HepG2 (cell line): ENCODE results near the gene SGPL1. TPM values are rescaled to one million over a fixed set of nuclear protein-coding genes. Genes with fewer than 3 reads are reported as not detected.

Experiments used
- ARID2 ChIP-seq: sonication (generic); formaldehyde crosslinking; IDR thresholded peaks from 2 replicates; pipeline ENCODE4 v1.8.1; 2022; ENCODE audit warnings: mild to moderate bottlenecking, missing genetic modification reagents, borderline replicate concordance
- EP300 ChIP-seq, 3 experiments: sonication (generic) in 1 of 3; formaldehyde crosslinking in 1 of 3; IDR thresholded peaks; 2 replicates each; pipeline versions ENCODE4 v1.5.1 to v1.6.1; 2011 to 2020; ENCODE audit warnings: low read depth in 2 of 3, low read length in 2 of 3, borderline replicate concordance in 1 of 3, improper control_type of control experiment in 1 of 3, mild to moderate bottlenecking in 1 of 3, missing genetic modification reagents in 1 of 3, moderate library complexity in 1 of 3
- HOXA9 ChIP-seq: sonication (generic); formaldehyde crosslinking; IDR thresholded peaks from 2 replicates; pipeline ENCODE4 v1.8.1; 2022; ENCODE audit warnings: missing genetic modification reagents, mild to moderate bottlenecking, moderate library complexity, borderline replicate concordance
- MTA3 ChIP-seq: sonication (generic); formaldehyde crosslinking; IDR thresholded peaks from 2 replicates; pipeline ENCODE4 v1.4.0; 2020; ENCODE audit warnings: missing genetic modification reagents
- POLR2AphosphoS5 ChIP-seq: IDR thresholded peaks from 2 replicates; pipeline ENCODE4 v1.6.1; 2012; ENCODE audit warnings: low read depth, low read length
- RXRB ChIP-seq: IDR thresholded peaks from 2 replicates; pipeline ENCODE4 v1.6.1; 2016; ENCODE audit warnings: borderline replicate concordance, missing genetic modification reagents, missing compliant biosample characterization
- SAFB2 ChIP-seq: sonication (generic); formaldehyde crosslinking; IDR thresholded peaks from 2 replicates; pipeline ENCODE4 v1.5.1; 2020; ENCODE audit warnings: missing genetic modification reagents, low read depth, mild to moderate bottlenecking, borderline replicate concordance
- SALL2 ChIP-seq: sonication (generic); formaldehyde crosslinking; IDR thresholded peaks from 2 replicates; pipeline ENCODE4 v1.8.1; 2023; ENCODE audit warnings: mild to moderate bottlenecking, missing genetic modification reagents, inconsistent platforms
- TOE1 ChIP-seq: sonication (generic); formaldehyde crosslinking; IDR thresholded peaks from 2 replicates; pipeline ENCODE4 v1.4.0; 2020; ENCODE audit warnings: mild to moderate bottlenecking, missing genetic modification reagents
- ZBTB3 ChIP-seq: sonication (generic); formaldehyde crosslinking; IDR thresholded peaks from 2 replicates; pipeline ENCODE4 v1.4.0; 2020; ENCODE audit warnings: low read depth, mild to moderate bottlenecking, moderate library complexity, missing genetic modification reagents, borderline replicate concordance
- ZNF264 ChIP-seq: sonication (generic); formaldehyde crosslinking; IDR thresholded peaks from 2 replicates; pipeline ENCODE4 v1.4.0; 2020; ENCODE audit warnings: missing genetic modification reagents
- ZNF607 ChIP-seq: sonication (generic); formaldehyde crosslinking; IDR thresholded peaks from 2 replicates; pipeline ENCODE4 v1.5.1; 2020; ENCODE audit warnings: missing genetic modification reagents, mild to moderate bottlenecking, borderline replicate concordance
- ZNF746 ChIP-seq: sonication (generic); formaldehyde crosslinking; IDR thresholded peaks from 2 replicates; pipeline ENCODE4 v1.8.0; 2022; ENCODE audit warnings: mild to moderate bottlenecking, missing genetic modification reagents
- polyA plus RNA-seq, 8 experiments: library from polyadenylated mRNA; depleted of rRNA in 3 of 8; stranded (reverse) in 7 of 8; unstranded in 1 of 8; fragments of >200 nt; fragmentation: Illumina TruSeq in 4 of 8; extraction: Trizol in 4 of 8; gene quantifications; 2 replicates each; pipeline versions ENCODE4 v1.2.1 to v1.2.3, GENCODE V29; 2011 to 2016; ENCODE audit warnings: low read depth in 4 of 8, missing spikeins in 1 of 8, mixed read lengths in 1 of 8; ENCODE audit not compliant: insufficient read depth in 1 of 8
- total RNA-seq, 5 experiments: library from RNA; depleted of rRNA; stranded (reverse); fragments of >200 nt; fragmentation: Illumina TruSeq; extraction: Trizol; gene quantifications; 2 replicates each; pipeline ENCODE4 v1.2.3, GENCODE V29; 2016; ENCODE audit warnings: low read depth in 1 of 5
- TF ChIP-seq, protein P1 (sequence below): IDR thresholded peaks from 2 replicates; pipeline ENCODE4 v1.6.1; 2016; ENCODE audit warnings: missing compliant biosample characterization, missing genetic modification reagents, borderline replicate concordance
- TF ChIP-seq, protein P2 (sequence below): sonication (generic); formaldehyde crosslinking; IDR thresholded peaks from 2 replicates; pipeline ENCODE4 v1.9.0; 2022; ENCODE audit warnings: low read depth, missing genetic modification reagents
- TF ChIP-seq, protein P3 (sequence below): IDR thresholded peaks from 2 replicates; pipeline ENCODE4 v1.6.1; 2016; ENCODE audit warnings: low read depth, borderline replicate concordance
- TF ChIP-seq, protein P4 (sequence below): sonication (generic); formaldehyde crosslinking; IDR thresholded peaks from 2 replicates; pipeline ENCODE4 v1.4.0; 2020; ENCODE audit warnings: missing genetic modification reagents

SGPL1 gene
- total and polyA plus RNA-seq, 2 of the 13 experiments (the other 11 are each of a cell fraction or from before 2014, with no cell fraction given): 17.6 to 25.0 TPM

DNA sequence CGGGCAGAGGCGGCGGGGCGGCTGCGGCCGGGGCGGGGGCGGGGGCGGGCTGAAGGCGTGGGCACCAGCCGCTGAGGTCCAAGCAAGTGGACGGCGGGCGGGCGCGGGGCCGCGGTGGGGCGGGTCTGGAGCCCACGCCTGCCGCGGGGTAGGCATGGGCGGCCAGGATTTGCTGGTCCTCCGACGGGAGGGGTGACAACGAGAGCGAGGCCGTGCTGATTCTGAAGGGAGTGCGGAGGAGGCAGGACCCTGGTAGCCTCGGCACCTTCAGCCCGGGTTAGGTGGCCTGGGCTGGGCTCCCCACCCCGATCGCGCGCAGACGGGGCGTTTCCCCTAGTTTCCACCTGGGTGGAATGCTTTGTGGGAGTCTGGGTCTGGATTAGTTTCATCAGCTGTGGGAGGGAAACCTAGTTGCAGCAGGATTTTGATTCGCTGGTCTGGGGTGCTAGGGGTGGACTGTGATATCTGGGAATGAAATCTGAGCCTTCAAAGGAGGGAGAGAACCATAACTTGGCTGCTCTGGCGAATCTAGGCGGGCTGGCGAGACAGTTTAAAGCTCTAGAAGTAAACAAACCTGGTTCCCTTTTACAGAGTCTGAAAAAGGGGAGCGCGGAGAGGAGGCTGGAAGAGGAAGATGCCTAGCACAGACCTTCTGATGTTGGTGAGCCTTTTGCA is 609 bp downstream of the SGPL1 start (continued):
- TF ChIP-seq ZNF264 (CRISPR knock-in tag) (no peak), MTA3 (CRISPR knock-in tag) (no peak), TOE1 (no peak), EP300 (IDR thresholded peaks at IDR 0.05; ENCODE audit: low read depth in 2 of 2, low read length in 2 of 2) (no peak), EP300 (CRISPR knock-in tag; IDR thresholded peaks at IDR 0.05; ENCODE audit: borderline replicate concordance) (no peak), SALL2 (CRISPR knock-in tag) (no peak), ZNF746 (no peak), HOXA9 (CRISPR knock-in tag) (no peak), POLR2AphosphoS5 (peak; percentile 40; the same call in 1 of the 2 replicates), ZBTB3 (CRISPR knock-in tag) (no peak), ZNF607 (CRISPR knock-in tag) (no peak), RXRB (CRISPR knock-in tag) (no peak), ARID2 (0 out of 2 replicates have a peak, but pooled peaks have one; percentile 24), SAFB2 (CRISPR knock-in tag) (no peak)
- TF ChIP-seq, protein P1, sequence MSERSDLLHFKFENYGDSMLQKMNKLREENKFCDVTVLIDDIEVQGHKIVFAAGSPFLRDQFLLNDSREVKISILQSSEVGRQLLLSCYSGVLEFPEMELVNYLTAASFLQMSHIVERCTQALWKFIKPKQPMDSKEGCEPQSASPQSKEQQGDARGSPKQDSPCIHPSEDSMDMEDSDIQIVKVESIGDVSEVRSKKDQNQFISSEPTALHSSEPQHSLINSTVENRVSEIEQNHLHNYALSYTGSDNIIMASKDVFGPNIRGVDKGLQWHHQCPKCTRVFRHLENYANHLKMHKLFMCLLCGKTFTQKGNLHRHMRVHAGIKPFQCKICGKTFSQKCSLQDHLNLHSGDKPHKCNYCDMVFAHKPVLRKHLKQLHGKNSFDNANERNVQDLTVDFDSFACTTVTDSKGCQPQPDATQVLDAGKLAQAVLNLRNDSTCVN (CRISPR knock-in tag): 0 out of 2 replicates have a peak, but pooled peaks have one; percentile 21
- TF ChIP-seq, protein P2, sequence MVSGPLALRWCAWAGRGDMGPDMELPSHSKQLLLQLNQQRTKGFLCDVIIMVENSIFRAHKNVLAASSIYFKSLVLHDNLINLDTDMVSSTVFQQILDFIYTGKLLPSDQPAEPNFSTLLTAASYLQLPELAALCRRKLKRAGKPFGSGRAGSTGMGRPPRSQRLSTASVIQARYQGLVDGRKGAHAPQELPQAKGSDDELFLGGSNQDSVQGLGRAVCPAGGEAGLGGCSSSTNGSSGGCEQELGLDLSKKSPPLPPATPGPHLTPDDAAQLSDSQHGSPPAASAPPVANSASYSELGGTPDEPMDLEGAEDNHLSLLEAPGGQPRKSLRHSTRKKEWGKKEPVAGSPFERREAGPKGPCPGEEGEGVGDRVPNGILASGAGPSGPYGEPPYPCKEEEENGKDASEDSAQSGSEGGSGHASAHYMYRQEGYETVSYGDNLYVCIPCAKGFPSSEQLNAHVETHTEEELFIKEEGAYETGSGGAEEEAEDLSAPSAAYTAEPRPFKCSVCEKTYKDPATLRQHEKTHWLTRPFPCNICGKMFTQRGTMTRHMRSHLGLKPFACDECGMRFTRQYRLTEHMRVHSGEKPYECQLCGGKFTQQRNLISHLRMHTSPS (CRISPR knock-in tag): no peak
- TF ChIP-seq, protein P3, sequence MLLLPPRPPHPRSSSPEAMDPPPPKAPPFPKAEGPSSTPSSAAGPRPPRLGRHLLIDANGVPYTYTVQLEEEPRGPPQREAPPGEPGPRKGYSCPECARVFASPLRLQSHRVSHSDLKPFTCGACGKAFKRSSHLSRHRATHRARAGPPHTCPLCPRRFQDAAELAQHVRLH (CRISPR knock-in tag): no peak
- TF ChIP-seq, protein P4, sequence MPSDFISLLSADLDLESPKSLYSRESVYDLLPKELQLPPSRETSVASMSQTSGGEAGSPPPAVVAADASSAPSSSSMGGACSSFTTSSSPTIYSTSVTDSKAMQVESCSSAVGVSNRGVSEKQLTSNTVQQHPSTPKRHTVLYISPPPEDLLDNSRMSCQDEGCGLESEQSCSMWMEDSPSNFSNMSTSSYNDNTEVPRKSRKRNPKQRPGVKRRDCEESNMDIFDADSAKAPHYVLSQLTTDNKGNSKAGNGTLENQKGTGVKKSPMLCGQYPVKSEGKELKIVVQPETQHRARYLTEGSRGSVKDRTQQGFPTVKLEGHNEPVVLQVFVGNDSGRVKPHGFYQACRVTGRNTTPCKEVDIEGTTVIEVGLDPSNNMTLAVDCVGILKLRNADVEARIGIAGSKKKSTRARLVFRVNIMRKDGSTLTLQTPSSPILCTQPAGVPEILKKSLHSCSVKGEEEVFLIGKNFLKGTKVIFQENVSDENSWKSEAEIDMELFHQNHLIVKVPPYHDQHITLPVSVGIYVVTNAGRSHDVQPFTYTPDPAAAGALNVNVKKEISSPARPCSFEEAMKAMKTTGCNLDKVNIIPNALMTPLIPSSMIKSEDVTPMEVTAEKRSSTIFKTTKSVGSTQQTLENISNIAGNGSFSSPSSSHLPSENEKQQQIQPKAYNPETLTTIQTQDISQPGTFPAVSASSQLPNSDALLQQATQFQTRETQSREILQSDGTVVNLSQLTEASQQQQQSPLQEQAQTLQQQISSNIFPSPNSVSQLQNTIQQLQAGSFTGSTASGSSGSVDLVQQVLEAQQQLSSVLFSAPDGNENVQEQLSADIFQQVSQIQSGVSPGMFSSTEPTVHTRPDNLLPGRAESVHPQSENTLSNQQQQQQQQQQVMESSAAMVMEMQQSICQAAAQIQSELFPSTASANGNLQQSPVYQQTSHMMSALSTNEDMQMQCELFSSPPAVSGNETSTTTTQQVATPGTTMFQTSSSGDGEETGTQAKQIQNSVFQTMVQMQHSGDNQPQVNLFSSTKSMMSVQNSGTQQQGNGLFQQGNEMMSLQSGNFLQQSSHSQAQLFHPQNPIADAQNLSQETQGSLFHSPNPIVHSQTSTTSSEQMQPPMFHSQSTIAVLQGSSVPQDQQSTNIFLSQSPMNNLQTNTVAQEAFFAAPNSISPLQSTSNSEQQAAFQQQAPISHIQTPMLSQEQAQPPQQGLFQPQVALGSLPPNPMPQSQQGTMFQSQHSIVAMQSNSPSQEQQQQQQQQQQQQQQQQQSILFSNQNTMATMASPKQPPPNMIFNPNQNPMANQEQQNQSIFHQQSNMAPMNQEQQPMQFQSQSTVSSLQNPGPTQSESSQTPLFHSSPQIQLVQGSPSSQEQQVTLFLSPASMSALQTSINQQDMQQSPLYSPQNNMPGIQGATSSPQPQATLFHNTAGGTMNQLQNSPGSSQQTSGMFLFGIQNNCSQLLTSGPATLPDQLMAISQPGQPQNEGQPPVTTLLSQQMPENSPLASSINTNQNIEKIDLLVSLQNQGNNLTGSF (CRISPR knock-in tag): no peak
